BLaER1 (cell line): ENCODE measurements around the gene HPD.

Source experiments
- H3K27ac ChIP-seq: shearing (Covaris generic); formaldehyde crosslinking; 2 replicates; pipeline ENCODE4 v1.8.1; 2022
- H3K27me3 ChIP-seq: shearing (Covaris generic); formaldehyde crosslinking; 2 replicates; pipeline ENCODE4 v1.8.1; 2022
- H3K36me3 ChIP-seq: shearing (Covaris generic); formaldehyde crosslinking; 2 replicates; pipeline ENCODE4 v1.8.1; 2022
- H3K4me1 ChIP-seq: shearing (Covaris generic); formaldehyde crosslinking; 2 replicates; pipeline ENCODE4 v1.8.1; 2022
- H3K4me2 ChIP-seq: shearing (Covaris generic); formaldehyde crosslinking; 2 replicates; pipeline ENCODE4 v1.8.1; 2022
- H3K4me3 ChIP-seq: shearing (Covaris generic); formaldehyde crosslinking; 2 replicates; pipeline ENCODE4 v1.8.1; 2022
- H3K9ac ChIP-seq: shearing (Covaris generic); formaldehyde crosslinking; 2 replicates; pipeline ENCODE4 v1.8.1; 2022
- H3K9me3 ChIP-seq: shearing (Covaris generic); formaldehyde crosslinking; 2 replicates; pipeline ENCODE4 v1.8.1; 2022
- H4K20me1 ChIP-seq: shearing (Covaris generic); formaldehyde crosslinking; 2 replicates; pipeline ENCODE4 v1.8.1; 2022
- Cebpa-rat ChIP-seq: shearing (Covaris generic); IDR thresholded peaks from 2 replicates; pipeline ENCODE4 v1.8.1; 2022

Gene HPD

DNA sequence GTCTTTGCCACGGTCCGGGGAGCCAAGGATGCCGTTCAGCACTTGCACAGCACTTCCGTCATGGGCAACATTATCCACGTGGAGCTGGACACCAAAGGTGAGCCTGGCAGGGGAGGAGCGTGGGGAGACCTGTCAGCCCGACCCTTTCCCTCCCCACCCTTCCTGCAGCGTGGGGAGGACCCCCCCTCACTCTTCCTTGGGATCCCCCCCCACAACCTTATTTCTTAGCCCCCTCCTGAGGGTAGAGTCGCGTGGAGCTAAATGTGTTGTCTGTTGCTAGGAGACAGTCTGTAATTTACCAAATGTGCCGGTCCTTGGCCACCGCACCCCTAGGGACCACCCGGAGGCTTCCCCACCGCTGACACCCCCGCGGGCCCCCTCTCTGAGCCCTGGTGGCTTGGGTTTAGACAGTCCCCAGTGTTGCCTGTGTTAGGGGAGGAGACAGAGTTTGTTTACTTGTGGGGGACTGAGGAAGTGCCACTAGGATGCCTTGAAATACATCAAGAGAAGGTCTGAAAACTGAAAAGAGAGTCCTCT is 52.6 kb downstream of the HPD start:
- peak overlapping the region; percentile 96 for H3K4me3 ChIP-seq
- H3K4me1 ChIP-seq = peaks cover 43% of the 10 kb centered on the region
- no peaks in the 10 kb centered on the region for H3K27me3 ChIP-seq
- H3K4me2 ChIP-seq = peak overlapping the region; percentile 93
- no peak for TF ChIP-seq Cebpa-rat
- H3K36me3 ChIP-seq = peaks cover 37% of the 10 kb centered on the region
- H3K9ac ChIP-seq = peak overlapping the region; percentile 100
- peaks cover 55% of the 10 kb centered on the region for H4K20me1 ChIP-seq
- H3K9me3 ChIP-seq = no peaks in the 10 kb centered on the region
- peak overlapping the region; percentile 100 for H3K27ac ChIP-seq

DNA sequence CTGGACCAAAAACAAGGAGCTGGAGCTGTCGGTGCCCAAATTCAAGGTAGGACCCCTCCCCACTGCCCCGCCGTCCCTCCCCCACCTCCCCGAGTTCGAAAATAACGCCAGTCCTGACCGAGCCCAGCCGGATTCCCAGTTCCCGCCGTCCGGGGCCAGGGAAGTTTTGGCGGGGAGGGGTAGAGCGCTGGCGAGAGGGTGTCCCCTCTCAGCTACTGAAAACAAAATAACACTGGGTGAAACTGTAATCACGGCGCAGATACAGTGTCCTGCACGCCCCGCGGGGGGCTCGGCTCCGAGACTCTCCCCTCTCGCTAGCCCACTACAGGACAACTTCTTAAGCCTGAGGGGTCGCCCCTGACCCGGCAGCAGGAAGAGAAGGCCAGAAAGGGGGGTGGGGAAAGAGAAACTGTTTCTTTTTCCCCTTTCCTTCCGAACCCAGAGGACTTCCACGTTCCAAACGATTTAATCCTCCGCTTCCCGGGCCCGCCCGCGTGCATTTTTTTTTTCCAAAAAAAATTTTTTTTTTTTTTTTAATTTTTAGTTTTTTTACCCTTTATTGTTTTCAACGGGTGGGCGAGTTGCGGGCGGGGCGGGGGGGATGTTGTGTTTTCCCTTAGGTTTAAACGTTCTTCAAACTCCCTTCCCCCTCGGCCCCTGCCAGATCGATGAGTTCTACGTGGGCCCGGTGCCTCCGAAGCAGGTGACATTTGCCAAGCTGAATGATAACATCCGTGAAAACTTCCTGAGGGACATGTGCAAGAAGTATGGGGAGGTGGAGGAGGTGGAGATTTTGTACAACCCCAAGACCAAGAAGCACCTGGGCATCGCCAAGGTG is 53.3 kb downstream of the HPD start:
- no peak for TF ChIP-seq Cebpa-rat
- Histone ChIP-seq H3K9me3 (no peaks in the 10 kb centered on the region), H4K20me1 (peaks cover 48% of the 10 kb centered on the region), H3K4me1 (peaks cover 36% of the 10 kb centered on the region), H3K4me2 (peak overlapping the region; percentile 93), H3K36me3 (peaks cover 30% of the 10 kb centered on the region), H3K9ac (peak overlapping the region; percentile 100), H3K4me3 (peak overlapping the region; percentile 96), H3K27me3 (no peaks in the 10 kb centered on the region), H3K27ac (peak overlapping the region; percentile 100)

DNA sequence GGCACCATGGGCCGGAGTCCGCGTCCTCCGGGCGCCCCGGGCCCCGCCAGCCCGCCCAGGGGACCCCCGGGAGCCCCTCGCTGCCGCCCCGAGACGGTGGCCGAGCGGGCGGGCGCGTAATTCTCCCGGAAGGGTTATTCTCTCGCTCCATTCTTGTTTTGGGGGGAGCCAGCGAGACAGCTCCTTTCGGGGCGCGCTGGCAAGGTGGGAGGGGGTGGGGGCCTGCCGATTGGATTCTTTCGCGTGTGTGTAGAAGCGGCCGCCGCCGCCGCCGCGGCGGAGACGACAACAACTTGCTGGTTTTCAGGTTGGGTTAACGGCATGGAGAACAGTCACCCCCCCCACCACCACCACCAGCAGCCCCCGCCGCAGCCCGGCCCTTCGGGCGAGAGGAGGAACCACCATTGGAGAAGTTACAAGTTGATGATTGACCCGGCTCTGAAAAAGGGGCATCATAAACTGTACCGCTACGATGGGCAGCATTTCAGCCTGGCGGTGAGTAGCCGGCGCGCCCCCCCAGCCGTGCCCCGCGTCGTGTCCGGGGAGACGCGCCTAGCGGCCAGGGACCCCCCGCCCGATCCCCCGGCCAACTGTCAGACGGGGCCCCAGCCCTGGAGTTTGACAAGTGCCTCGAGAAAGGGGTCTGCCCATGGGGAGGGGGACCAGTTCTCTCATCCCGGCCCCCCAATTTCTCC is 54.1 kb downstream of the HPD start:
- H3K36me3 ChIP-seq = peaks cover 22% of the 10 kb centered on the region
- no peak for TF ChIP-seq Cebpa-rat
- H3K9ac ChIP-seq = peak overlapping the region; percentile 100
- H4K20me1 ChIP-seq = peaks cover 40% of the 10 kb centered on the region
- H3K4me2 ChIP-seq = peak overlapping the region; percentile 93
- H3K27ac ChIP-seq = peak overlapping the region; percentile 100
- H3K4me1 ChIP-seq = peaks cover 28% of the 10 kb centered on the region
- H3K9me3 ChIP-seq = no peaks in the 10 kb centered on the region
- H3K4me3 ChIP-seq = peak overlapping the region; percentile 96
- H3K27me3 ChIP-seq = no peaks in the 10 kb centered on the region

DNA sequence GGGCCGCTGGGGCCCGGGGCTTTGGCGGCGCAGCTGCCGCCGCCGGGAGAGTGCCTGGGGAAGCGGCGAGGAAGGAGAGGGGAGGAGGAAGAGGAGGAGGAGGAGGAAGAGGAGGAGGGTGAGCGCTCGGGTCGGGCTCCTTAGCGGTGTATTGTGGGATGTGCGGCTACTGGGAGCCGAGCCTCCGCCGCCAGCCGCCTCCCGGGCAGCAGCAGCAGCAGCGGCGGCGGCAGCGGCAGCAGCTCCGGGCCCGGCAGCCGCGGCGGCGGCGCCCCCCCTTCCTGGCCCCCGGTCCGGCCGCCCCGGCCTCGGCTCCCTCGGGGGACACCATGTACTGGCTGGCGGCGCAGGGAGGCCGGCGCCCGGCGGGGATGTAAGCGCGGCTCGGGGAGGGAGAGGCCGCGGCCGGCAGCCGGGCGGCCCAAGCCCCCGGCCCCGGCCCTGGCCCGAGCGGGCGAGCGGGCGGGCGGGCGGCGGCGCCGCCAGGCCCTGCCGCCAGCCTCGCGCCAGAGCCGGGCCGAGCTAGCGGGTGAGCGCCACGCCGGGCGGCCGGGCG is 54.7 kb downstream of the HPD start, which contains the start of gene SETD1B:
Gene SETD1B (plus strand): TSS at position 149 of the 556 bp plus-strand sequence. CDS start 729 bp downstream, outside the sequence.
- H3K4me3 ChIP-seq = peak within 1 kb of the TSS; percentile 96
- H3K4me2 ChIP-seq = peak within 1 kb of the TSS; percentile 93
- TF ChIP-seq Cebpa-rat = no peak
- H3K4me1 ChIP-seq = peaks cover 32% of the 10 kb centered on the region
- H3K27me3 ChIP-seq = no peaks in the 10 kb centered on the region
- peaks cover 38% of the 10 kb centered on the region for H4K20me1 ChIP-seq
- peak within 1 kb of the TSS; percentile 100 for H3K9ac ChIP-seq
- H3K9me3 ChIP-seq = no peaks in the 10 kb centered on the region
- H3K36me3 ChIP-seq = peaks cover 16% of the 10 kb centered on the region
- H3K27ac ChIP-seq = peak within 1 kb of the TSS; percentile 100

DNA sequence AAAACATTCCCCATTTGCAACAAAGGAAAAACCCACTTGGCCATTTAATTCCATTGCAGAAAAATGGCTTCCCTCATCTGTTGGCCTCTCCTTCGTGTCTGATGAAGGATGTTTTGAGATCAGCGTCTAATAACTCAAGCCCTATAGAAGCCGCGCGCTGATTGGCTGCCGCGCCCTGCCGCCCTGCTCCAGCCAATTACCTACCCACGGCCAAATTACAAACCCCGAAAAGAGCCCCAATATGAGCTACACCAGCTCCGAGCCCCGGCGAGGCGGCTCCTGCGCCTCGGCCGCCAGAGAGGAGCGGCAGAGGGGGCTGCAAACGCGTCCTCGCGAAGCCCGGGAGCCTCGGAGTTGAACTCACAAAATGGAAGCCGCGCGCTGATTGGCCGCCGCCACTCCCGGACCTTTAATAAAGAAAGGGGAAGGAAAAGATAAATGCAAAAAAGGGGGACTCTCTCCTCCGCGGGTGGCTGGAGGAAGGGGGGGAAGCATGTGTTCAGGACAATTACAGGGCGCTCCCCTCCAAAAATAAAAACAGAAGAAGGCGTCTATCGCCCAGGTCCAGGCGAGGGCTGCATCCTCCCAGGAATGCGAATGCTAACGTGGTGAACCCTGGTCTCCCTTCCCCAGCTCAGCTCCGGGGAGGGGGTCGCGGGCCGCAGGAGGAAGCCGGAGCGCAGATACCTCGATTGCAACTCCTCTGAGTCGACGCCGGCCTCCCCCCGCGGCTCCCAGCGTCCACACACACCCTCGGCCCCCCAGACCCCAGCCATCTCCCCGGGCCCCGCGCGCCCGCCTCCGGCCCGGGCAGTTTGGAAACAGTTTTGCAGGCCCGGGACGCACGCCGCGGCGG is 55.6 kb downstream of the HPD start:
- H3K4me1 ChIP-seq = peaks cover 32% of the 10 kb centered on the region
- no peaks in the 10 kb centered on the region for H3K27me3 ChIP-seq
- peaks cover 9% of the 10 kb centered on the region for H3K36me3 ChIP-seq
- H4K20me1 ChIP-seq = peaks cover 38% of the 10 kb centered on the region
- H3K4me3 ChIP-seq = peak overlapping the region; percentile 96
- TF ChIP-seq Cebpa-rat = no peak
- H3K9me3 ChIP-seq = no peaks in the 10 kb centered on the region
- peak overlapping the region; percentile 93 for H3K4me2 ChIP-seq
- H3K27ac ChIP-seq = peak overlapping the region; percentile 100
- peak overlapping the region; percentile 100 for H3K9ac ChIP-seq

DNA sequence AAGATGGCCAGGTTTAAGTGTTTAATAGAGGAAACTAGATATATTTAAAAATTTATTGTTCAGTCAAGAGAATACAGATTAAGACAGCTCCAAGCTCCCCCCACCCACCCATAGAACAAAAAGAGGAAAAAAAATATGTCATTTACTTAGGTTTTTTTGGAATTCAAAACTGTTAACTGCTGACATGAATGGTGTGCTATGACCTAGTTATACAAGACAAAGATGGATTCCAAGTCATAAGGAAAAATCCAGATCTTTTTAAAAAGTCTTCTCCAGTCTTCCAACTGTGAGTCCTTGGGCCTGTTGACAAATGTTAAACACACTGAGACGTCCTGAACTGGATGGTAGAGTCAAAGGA is 56.2 kb downstream of the HPD start:
- peaks cover 38% of the 10 kb centered on the region for H4K20me1 ChIP-seq
- no peaks in the 10 kb centered on the region for H3K9me3 ChIP-seq
- peaks cover 32% of the 10 kb centered on the region for H3K4me1 ChIP-seq
- H3K4me3 ChIP-seq = peak overlapping the region; percentile 96
- no peaks in the 10 kb centered on the region for H3K27me3 ChIP-seq
- H3K4me2 ChIP-seq = peak overlapping the region; percentile 93
- peak overlapping the region; percentile 100 for H3K9ac ChIP-seq
- H3K27ac ChIP-seq = peak overlapping the region; percentile 100
- TF ChIP-seq Cebpa-rat = no peak
- peaks cover 9% of the 10 kb centered on the region for H3K36me3 ChIP-seq

DNA sequence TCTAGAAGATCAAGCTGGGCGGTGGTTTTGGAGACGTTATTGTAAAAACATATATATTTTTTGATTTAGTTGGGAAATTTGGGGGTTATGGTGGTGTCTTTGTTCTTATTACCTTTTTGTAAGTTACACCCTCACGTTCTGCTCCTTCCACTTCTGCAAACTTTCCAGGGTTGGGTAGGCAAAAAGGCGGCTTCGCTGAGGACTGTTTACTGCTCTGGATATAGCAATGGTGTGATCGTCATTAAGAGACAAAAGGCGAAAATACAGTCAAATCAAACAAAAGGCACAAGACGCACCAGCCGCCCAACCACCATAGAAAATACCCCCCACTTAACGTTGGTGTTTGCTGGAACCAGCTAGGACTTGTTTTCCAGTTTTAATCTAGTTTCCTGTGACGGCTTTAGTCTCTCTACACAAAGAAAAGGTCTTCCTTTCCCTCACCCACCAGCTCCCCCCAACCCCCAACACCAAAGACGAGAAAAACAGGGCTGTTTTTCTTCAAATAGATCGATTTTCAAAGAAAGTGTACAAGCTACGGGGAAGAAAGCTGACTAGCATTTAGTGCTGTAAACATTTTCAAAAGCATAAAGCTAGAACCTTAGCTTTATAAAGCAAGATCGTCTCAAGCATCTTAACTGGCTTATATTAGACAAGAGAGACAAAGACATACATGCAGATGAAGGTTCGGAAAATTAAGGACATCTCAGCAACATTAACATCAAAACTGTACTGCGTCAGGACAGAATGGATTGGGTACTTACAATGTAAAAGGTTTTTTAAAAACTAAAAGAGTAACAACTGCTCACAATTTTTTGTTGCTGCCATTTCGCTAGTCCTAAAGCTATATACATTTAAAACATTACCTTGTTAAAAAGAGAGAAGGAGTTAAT is 56.8 kb downstream of the HPD start:
- Histone ChIP-seq H3K9me3 (no peaks in the 10 kb centered on the region), H4K20me1 (peaks cover 38% of the 10 kb centered on the region), H3K4me3 (peak overlapping the region; percentile 96), H3K27ac (peak overlapping the region; percentile 100), H3K27me3 (no peaks in the 10 kb centered on the region), H3K9ac (peak overlapping the region; percentile 100), H3K4me1 (peaks cover 32% of the 10 kb centered on the region), H3K4me2 (peak overlapping the region; percentile 93), H3K36me3 (peaks cover 15% of the 10 kb centered on the region)
- no peak for TF ChIP-seq Cebpa-rat

DNA sequence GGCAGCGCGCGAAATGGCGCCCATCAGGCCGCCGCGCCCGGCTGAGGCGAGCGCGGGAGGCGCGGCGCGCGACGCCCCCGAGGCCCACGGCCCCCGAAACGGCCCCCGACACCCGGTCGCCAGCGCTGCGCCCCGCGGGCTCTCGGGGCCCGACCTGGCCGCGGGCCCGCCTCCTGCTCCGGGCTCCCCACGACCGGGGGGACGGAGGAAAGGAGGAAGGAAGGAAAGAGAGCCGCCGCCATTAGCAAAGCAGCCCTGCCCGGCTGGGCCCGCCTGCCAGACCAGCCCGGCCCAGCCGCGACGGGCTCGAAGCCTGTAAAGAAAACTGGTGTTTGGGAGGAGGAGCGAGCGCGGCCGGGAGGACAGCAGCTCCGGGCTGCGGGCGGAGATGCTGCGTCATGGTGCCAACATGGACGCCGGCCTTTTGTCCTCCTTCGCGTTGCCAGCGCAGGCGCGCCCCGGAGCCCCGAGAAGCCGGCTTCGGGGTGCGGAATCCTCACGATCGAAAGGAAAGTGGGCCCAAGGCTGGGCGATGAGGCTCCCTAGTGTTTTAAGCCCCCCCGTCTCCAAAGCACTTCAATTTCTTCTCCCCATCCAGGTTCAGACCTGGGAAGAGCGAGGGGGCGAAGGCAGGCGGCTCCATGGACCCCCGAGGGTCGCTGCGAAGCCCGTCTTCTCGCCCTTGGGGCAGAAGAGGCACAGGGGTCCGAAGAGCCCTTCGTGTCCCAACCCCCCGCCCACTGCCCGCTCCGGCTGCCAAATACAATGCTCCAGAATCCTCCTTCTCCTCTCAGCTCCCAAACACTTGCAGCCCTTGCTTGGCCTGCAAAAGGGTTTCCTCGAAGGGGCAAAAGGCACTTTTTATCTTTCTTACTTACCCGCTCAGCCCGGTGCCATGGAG is 57.7 kb downstream of the HPD start:
- Histone ChIP-seq H4K20me1 (peaks cover 38% of the 10 kb centered on the region), H3K4me1 (peaks cover 35% of the 10 kb centered on the region), H3K27ac (peak overlapping the region; percentile 100), H3K27me3 (no peaks in the 10 kb centered on the region), H3K9me3 (no peaks in the 10 kb centered on the region), H3K4me3 (peak overlapping the region; percentile 96), H3K4me2 (peak overlapping the region; percentile 93), H3K9ac (peak overlapping the region; percentile 100), H3K36me3 (peaks cover 23% of the 10 kb centered on the region)
- TF ChIP-seq Cebpa-rat = no peak
